SKM-1 treated with dmso at 0.1 percent for 144 hours (cell line): ENCODE data around the gene AXIN2.
A peak's percentile ranks its signal among the peaks of the same experiment; 100 is the strongest.

ENCODE experiments used
- DNase-seq: peaks from one replicate; lab custom pipeline; 2025; ENCODE audit not compliant: unreplicated experiment; lab: John Stamatoyannopoulos, UW

Gene AXIN2

DNA sequence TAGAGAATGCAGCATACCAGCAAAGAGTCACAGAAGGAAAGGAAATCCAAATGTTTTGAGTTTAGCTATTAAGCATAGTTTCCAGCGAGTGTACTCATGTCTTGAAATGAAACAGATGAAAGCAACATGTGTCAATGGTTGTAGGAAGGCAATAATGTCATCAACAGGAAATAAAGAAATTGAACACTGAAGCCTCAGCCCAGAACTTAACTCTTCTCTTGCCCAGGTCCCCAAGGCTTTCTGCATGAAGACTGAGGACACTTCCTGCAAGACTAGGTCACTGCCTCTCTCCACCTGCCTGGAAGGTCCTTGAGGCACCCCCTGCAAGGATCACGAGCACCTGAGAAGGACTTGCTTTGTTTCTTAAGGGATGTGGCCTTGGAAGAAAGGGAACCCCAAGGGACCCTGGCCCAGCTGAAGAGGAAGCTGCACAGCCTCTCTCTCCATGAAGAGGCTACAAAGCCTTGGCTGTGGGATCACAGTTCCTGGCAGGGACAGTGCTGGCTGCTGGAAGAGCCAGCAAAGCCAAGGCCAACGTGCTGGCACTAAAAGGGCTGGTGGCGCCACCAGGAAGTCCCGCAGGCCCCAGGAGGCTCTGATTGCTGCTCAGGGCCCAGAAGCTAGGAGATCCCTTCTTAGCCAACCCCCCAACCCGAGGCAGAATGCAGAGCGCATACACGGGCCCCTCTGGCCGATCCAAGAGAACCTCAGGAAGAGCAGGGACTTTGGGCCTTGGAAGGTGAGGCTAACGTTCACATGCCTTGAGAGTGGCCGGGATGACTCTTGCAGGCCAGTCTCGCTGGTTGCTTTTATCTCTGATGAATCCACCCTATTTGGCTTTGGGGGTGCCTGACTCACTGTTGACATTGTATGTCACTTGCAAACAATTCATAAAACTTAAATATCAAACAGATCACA lies 23.4 kb upstream of the AXIN2 start:
- no peak for DNase-seq

GRCh38 chr17:65583921-65584603 lies 22.6 kb upstream of the AXIN2 start:
- DNase-seq: no peak

GRCh38 chr17:65576939-65577338 lies 15.5 kb upstream of the AXIN2 start:
- DNase-seq: no peak

- DNase-seq: no peak
Observed at GRCh38 chr17:65573282-65573602, 11.8 kb upstream of the AXIN2 start.

- DNase-seq: no peak
Observed at GRCh38 chr17:65572581-65573281, 11.3 kb upstream of the AXIN2 start.

DNA sequence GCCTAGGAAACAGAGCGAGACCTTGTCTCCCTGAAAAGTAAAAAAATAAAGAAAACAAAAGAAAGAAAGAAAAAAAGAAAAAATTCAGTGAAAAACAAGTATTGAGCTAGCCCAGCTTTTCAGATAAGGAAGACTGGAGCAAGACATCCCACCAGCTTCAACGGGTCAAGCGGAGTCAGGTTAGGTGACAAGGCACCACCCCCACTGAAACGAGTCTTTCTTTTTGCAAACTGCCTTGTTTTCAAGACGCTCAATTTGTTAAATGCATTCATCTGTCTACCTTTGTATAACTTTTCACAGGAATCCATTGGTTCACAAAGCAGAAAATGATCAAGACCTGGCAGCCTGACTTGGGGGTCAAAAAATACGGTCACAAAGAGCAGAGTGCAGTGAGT lies 10.7 kb upstream of the AXIN2 start:
- no peak for DNase-seq

GRCh38 chr17:65568918-65569317 lies 7.5 kb upstream of the AXIN2 start:
- no peak for DNase-seq

- no peak for DNase-seq
Observed at GRCh38 chr17:65567566-65567965, 6.1 kb upstream of the AXIN2 start.

GRCh38 chr17:65565559-65565958 lies 4.1 kb upstream of the AXIN2 start:
- no peak for DNase-seq

GRCh38 chr17:65564793-65565192 lies 3.3 kb upstream of the AXIN2 start:
- DNase-seq: no peak

DNA sequence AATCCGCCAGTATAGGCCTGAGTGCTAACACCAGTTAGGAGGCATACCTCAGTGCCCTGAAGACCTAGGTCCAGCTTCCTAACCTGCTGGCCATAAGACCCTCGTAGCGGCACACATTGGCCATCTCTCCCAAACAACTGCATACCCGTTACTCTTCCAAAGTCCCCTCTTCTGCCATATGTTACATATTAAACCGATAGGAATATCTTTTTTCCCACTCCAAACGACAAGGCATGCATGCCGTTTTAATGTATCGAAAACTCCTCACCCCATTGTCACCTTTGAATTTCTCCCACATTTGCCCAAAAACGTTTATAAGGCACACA lies 721 bp upstream of the AXIN2 start:
- no peak for DNase-seq

GRCh38 chr17:65560628-65561451 lies 608 bp downstream of the AXIN2 start:
- DNase-seq: peak; percentile 8

- DNase-seq: no peak
Observed at GRCh38 chr17:65559804-65560627, 1.4 kb downstream of the AXIN2 start.

DNA sequence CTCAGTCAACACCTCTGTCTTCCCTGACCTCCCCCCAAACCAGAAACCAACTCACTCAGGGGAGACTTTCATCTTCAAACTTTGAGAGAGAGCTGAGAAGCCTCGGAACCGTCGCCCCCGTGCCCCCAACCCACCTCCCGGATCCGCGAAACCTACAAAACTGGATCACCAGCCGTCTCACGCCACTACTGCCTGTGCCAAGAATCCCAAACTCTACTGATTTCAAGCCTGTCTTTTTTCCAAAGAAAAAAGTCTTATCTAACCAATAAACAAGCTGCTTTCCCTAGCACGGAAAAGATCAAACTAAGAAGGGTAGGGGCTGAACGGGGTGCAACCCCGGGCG lies 2.0 kb downstream of the AXIN2 start:
- no peak for DNase-seq

GRCh38 chr17:65558683-65559460 lies 2.6 kb downstream of the AXIN2 start:
- DNase-seq: no peak

- no peak for DNase-seq
Observed at GRCh38 chr17:65558311-65558682, 3.2 kb downstream of the AXIN2 start.

GRCh38 chr17:65557349-65558310 lies 3.8 kb downstream of the AXIN2 start:
- no peak for DNase-seq

DNA sequence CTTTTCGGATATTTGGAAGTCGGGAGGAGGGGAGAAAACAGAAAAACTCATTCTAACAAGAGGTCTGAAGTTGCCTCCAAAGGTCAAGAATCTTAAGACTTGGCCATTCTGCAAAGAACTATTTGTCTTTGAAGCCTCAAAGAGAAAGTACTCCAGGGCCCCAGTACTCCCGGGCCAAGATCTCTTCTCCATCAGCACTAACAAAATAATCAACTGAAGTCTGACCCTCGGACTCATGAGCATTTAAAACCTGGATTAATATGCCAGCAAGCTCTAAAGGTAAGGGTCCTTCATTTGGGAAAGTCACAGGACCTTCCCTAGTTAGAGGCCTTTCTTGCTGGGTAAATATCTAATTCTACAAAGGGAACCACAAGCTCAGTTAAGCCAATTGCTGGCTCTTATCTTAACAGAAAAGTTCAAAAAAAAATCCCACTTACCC lies 4.5 kb downstream of the AXIN2 start:
- DNase-seq: no peak
